T-helper 1 cell treated with Interleukin-12 subunit alpha and Interleukin-12 subunit beta and Interleukin-4 antibody, amounts not matched to agents 30 μg/mL and 1 μg/mL, for 36 hours (primary cell): ENCODE results near the gene IL22RA1.

Source experiments
- H3K27ac Mint-ChIP-seq: one replicate; pipeline ENCODE4 v1.8.0; 2021; ENCODE audit warnings: mild to moderate bottlenecking, mixed read lengths
- H3K27me3 Mint-ChIP-seq: one replicate; pipeline ENCODE4 v1.8.0; 2021; ENCODE audit warnings: low read depth, mixed read lengths
- H3K36me3 Mint-ChIP-seq: one replicate; pipeline ENCODE4 v1.8.0; 2021; ENCODE audit warnings: low read depth, mixed read lengths
- H3K4me1 Mint-ChIP-seq: one replicate; pipeline ENCODE4 v1.8.0; 2021; ENCODE audit warnings: low read depth, mixed read lengths
- H3K4me3 Mint-ChIP-seq: one replicate; pipeline ENCODE4 v1.8.0; 2021; ENCODE audit warnings: mild to moderate bottlenecking, moderate library complexity, mixed read lengths
- H3K9me3 Mint-ChIP-seq: one replicate; pipeline ENCODE4 v1.8.0; 2021; ENCODE audit warnings: mixed read lengths

Gene IL22RA1

DNA sequence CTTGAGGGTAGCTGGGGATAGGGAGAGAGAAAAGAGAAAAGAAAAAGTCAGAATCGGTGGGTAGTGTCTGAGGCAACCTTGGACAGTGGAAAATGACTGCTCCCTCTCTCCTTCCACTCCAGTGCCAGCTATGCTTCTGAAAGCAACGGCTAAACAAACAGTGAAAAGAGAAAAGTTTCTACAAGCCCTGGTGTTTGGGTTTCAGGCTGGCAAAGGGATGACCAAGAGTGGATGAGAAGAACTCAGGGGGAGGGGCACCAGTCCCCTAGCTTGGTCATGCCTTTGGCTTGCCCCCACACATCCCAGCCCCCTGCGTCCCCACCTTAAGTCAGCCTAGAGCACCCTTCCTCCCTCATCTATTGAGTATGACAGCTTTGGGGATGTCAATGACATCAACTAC lies 8.6 kb downstream of the IL22RA1 start:
- Mint-ChIP-seq H3K9me3 (peaks cover 13% of the 10 kb centered on the region), H3K27ac (no peak overlapping the region), H3K4me3 (no peak overlapping the region), H3K27me3 (peaks cover 6% of the 10 kb centered on the region), H3K4me1 (peaks cover 2% of the 10 kb centered on the region), H3K36me3 (no peaks in the 10 kb centered on the region)

DNA sequence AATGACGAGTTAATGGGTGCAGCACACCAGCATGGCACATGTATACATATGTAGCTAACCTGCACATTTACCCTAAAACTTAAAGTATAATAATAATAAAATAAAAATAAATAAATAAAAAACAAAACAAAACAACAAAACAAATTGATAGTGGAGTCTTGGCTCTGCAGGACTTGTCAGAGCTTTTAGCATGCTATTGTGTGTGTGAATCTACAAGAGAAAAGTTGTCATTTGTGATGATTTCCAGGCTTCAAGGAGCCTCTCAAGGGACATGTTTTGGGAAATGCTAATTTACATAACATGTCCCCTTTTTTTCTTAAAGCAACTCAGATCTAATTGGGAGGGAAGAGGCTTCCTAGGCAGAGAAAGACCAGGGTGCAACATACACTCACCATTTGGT lies 9.1 kb downstream of the IL22RA1 start:
- Mint-ChIP-seq H3K9me3 (peaks cover 13% of the 10 kb centered on the region), H3K4me3 (no peak overlapping the region), H3K27me3 (peaks cover 6% of the 10 kb centered on the region), H3K27ac (no peak overlapping the region), H3K4me1 (no peaks in the 10 kb centered on the region), H3K36me3 (no peaks in the 10 kb centered on the region)

DNA sequence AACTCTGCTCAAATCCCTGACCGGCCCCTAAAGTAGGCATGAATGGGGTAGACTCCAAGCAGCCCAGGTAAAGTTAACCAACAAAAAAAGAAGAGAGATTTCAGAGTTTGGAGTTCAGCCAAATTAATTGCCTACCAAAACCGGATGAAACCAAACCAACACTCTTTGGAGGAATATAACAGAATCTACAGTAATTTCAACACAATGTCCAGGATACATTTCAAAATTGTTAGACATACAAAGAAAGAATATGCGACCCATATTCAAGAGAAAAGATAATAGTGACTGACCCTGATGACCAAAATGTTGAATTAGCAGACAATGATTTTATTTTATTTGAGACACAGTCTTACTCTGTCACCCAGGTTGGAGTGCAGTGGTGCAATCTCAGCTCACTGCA lies 12.6 kb downstream of the IL22RA1 start:
- Mint-ChIP-seq H3K4me3 (no peak overlapping the region), H3K36me3 (no peaks in the 10 kb centered on the region), H3K4me1 (no peaks in the 10 kb centered on the region), H3K27ac (no peak overlapping the region), H3K27me3 (peaks cover 6% of the 10 kb centered on the region), H3K9me3 (peaks cover 13% of the 10 kb centered on the region)

DNA sequence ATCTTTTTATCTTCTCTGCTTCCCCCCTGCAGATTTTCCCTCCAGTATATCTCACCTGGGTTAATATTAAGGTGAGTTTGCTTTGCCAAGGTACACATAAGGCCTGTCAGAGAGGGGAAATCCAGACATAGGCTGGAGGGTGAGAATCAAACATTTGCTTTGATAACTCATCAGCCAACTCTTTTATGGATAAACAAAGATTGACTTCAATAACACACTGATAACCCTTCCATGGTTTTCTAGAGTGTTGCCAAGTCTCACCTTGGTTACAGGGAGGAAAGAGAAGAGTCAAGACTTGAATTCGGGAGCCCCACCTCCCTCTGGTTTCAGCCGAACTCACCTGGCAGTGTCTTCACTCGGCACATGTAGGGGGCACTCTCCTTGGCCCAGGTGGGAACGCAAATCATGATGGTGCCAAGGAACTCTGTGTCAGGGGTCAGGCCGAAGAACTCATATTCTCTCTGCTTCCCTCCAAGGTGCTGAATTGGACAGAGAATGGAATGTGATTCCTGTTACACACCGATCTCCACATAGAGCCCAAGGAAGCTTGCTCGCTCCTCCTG lies 15.1 kb downstream of the IL22RA1 start:
- no peaks in the 10 kb centered on the region for H3K36me3 Mint-ChIP-seq
- peaks cover 8% of the 10 kb centered on the region for H3K9me3 Mint-ChIP-seq
- H3K27me3 Mint-ChIP-seq: peaks cover 6% of the 10 kb centered on the region
- no peaks in the 10 kb centered on the region for H3K4me1 Mint-ChIP-seq
- no peak overlapping the region for H3K4me3 Mint-ChIP-seq
- H3K27ac Mint-ChIP-seq: no peak overlapping the region

DNA sequence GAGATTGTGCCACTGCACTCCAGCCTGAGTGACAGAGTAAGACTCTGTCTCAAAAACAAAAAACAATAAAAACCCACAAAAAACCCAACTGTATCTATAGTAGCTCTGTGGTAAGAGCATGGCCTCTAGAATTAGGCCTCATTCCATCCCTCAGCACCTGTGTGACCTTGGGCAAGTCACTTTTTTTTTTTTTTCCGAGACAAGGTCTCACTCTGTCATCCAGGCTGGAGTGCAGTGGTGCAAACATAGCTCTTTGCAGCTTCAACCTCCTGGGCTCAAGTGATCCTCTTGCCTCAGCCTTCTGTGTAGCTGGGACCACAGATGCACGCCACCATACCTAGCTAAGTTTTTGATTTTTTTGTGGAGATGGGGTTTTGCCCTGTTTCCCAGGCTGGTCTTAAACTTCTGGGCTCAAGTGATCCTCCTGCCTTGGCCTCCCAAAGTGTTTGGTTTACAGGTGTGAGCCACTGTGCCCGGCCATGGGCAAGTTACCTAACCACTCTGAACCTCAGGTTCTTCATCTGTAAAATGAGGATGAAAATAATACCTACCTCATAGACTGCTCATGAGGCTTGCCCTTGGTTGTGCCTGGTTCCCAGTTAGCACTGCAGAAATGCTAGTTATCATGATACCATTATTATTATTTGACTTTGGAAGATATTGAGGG lies 15.7 kb downstream of the IL22RA1 start:
- H3K27ac Mint-ChIP-seq: no peak overlapping the region
- H3K4me1 Mint-ChIP-seq: no peaks in the 10 kb centered on the region
- peaks cover 8% of the 10 kb centered on the region for H3K9me3 Mint-ChIP-seq
- H3K4me3 Mint-ChIP-seq: no peak overlapping the region
- no peaks in the 10 kb centered on the region for H3K36me3 Mint-ChIP-seq
- peaks cover 6% of the 10 kb centered on the region for H3K27me3 Mint-ChIP-seq

DNA sequence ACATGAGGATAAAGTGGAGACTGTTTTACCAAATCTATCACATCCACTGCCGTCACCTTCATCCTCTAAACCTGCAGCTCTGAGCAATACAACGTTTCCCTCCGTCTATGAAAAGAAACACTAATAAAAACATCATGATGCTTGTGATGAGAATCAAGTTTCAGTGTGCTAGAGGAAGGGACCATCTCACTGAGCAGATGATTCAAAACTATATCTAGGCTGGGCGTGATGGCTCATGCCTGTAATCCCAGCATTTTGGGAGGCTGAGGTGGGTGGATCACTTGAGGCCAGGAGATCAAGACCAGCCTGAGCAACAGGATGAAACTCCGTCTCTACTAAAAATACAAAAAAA lies 16.3 kb downstream of the IL22RA1 start:
- Mint-ChIP-seq H3K27ac (no peak overlapping the region), H3K9me3 (peaks cover 8% of the 10 kb centered on the region), H3K36me3 (no peaks in the 10 kb centered on the region), H3K4me1 (no peaks in the 10 kb centered on the region), H3K4me3 (no peak overlapping the region), H3K27me3 (peaks cover 2% of the 10 kb centered on the region)

DNA sequence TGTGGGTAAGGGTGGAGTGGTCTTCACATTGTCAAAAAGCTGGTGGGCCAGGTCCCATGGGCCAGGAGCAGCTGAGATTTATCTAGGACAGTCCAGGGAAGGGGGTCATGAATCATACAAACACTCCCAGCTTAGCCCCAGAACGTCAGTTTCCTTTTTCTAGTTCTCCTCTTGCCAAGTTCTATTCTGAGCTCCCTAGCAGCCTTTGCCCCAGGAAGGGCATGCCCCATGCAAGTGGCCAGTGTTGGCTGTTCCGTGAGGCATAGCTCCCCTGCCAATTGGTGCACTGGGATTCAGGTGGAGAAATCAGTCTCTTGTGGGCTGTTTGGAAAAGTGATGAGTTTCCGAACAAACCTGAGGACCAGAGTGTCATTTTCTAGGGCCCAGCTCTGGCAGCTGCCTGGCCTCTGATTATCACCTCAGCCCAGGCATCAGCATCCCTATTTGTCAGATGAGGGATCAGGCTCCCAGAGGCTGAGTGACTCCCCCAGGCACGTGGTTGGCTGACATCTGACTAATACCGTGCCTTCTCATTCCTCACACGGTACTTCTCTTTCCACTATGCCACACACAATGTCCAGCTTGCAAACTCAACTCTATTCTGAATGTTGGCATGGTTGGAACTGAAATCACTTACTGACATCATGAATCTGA lies 16.8 kb downstream of the IL22RA1 start:
- no peaks in the 10 kb centered on the region for H3K27me3 Mint-ChIP-seq
- H3K27ac Mint-ChIP-seq: no peak overlapping the region
- no peak overlapping the region for H3K4me3 Mint-ChIP-seq
- H3K9me3 Mint-ChIP-seq: peaks cover 8% of the 10 kb centered on the region
- H3K36me3 Mint-ChIP-seq: no peaks in the 10 kb centered on the region
- no peaks in the 10 kb centered on the region for H3K4me1 Mint-ChIP-seq

DNA sequence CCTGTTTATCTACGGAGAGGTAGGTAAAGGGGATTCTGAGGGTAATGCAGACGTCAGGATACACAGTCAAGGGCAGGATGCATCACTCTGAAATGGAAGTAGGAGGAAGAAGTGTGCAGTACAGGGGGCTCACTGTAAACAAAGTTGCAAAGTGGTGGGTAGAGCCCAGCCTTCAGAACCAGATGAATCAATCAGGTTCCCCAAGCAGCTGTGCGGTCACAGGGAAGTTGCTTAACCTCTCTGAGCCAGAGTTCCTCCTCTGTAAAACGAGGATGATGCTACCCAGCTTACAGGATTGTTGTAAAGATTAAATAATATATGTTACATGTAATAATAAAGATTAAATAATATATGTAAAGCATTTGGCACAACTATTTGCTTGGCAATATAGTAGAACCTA lies 17.5 kb downstream of the IL22RA1 start:
- peaks cover 8% of the 10 kb centered on the region for H3K9me3 Mint-ChIP-seq
- no peak overlapping the region for H3K4me3 Mint-ChIP-seq
- no peaks in the 10 kb centered on the region for H3K36me3 Mint-ChIP-seq
- H3K27me3 Mint-ChIP-seq: no peaks in the 10 kb centered on the region
- no peaks in the 10 kb centered on the region for H3K4me1 Mint-ChIP-seq
- H3K27ac Mint-ChIP-seq: no peak overlapping the region

DNA sequence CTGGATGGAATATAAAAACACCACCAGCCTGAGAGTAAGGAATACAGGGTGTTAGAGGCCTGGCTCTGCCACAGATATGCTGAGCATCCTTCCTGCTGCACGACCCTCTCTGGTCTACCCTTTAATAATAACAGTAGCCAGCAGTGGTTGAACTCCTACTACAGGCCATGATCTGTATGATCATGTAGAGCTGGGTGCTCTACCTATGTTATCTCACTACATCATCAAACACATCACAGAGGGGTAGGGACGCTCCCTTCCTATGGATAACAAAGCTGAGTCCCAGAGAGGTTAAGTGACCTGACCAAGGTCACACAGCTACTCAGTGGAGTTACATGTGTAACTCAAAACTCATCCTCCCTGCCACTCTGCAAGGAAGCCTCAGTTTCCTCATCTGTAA lies 18.0 kb downstream of the IL22RA1 start:
- Mint-ChIP-seq H3K9me3 (peaks cover 3% of the 10 kb centered on the region), H3K4me1 (no peaks in the 10 kb centered on the region)

DNA sequence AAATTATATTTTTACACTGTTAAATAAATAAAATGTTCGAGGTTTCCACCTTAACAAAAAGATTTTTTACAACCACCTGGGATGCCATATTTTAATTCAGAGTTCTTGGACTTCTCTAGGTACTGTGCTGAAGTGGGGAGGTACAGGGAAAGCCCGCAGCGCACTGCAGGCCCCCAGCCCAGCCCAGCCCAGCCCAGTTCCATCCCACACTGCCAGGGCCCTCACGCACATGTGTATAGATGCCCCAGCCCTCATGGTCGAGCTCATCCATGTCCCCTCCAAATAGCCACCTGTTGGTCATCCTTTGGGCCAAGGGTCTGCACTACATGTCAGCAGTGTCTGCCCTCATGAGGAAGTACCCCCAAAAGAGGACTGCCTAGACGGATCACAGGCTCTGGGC lies 19.3 kb downstream of the IL22RA1 start:
- Mint-ChIP-seq H3K27ac (no peak overlapping the region), H3K9me3 (no peaks in the 10 kb centered on the region), H3K4me3 (no peak overlapping the region), H3K36me3 (no peaks in the 10 kb centered on the region), H3K4me1 (no peaks in the 10 kb centered on the region), H3K27me3 (no peaks in the 10 kb centered on the region)

More for the DNA sequence above, 18.0 kb downstream of the IL22RA1 start:
- no peaks in the 10 kb centered on the region for H3K27me3 Mint-ChIP-seq
- no peaks in the 10 kb centered on the region for H3K36me3 Mint-ChIP-seq
- no peak overlapping the region for H3K27ac Mint-ChIP-seq
- no peak overlapping the region for H3K4me3 Mint-ChIP-seq

DNA sequence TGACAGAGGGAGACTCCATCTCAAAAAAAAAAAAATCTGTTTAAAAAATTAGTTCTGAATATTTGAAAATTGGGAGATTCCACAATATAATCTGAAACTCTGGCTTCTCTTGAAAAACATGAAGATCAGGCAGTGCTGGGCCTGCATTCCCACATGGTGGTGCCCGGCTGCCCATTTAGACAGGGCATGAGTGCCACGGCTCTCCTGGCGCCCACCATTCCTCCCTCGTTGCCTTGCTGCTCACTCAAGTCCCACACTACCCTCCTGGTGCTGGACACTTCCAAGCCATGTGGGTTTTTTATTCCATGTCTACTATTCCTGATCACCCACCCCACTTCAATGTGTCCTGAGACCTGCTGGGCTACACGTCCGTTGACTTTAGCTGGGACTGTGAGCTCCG lies 20.2 kb downstream of the IL22RA1 start:
- no peaks in the 10 kb centered on the region for H3K27me3 Mint-ChIP-seq
- H3K4me3 Mint-ChIP-seq: no peak overlapping the region
- no peaks in the 10 kb centered on the region for H3K36me3 Mint-ChIP-seq
- H3K27ac Mint-ChIP-seq: no peak overlapping the region
- H3K9me3 Mint-ChIP-seq: no peaks in the 10 kb centered on the region
- no peaks in the 10 kb centered on the region for H3K4me1 Mint-ChIP-seq

DNA sequence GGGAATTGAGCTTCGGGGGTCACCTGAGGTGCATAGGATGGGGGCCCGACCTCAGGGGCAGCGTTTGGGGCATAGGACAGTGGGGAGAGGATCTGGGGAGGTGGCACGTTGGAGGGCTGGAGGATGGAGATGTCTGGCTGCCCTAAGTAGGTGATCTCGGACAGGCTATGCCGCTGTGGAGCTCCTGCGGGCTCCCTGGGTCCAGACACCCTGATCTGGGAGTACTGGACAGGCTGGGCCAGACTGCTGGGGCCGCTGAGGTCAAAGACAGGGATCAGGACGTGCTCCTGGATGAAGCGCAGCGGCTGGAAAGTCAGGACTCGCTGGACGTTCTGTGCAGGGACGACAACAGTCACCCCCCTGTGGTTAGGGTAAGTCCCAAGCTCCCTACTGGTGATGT lies 21.5 kb downstream of the IL22RA1 start:
- Mint-ChIP-seq H3K36me3 (no peaks in the 10 kb centered on the region), H3K27me3 (peaks cover 4% of the 10 kb centered on the region), H3K4me1 (no peaks in the 10 kb centered on the region), H3K27ac (no peak overlapping the region), H3K9me3 (no peaks in the 10 kb centered on the region), H3K4me3 (no peak overlapping the region)

DNA sequence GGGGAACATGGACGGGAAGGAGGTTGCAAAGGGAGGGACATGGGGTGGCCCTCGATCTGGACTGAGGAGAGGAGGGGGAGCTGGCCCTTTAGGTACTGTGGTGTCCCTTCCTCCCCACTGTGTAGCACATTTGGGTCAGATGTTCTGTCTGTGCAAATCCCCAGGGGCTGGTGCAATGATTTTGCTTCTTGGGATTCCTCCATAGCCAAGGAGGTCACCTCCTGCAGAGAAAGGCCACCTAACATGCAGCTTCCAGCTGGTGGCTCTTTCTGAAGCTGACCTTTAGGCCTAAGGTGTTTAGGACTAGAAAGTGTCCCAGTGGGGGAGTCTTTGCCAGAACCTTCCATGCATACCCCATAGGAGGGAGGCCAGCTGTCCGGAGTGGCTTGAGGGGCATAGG lies 22.0 kb downstream of the IL22RA1 start:
- Mint-ChIP-seq H3K9me3 (no peaks in the 10 kb centered on the region), H3K4me3 (no peak overlapping the region), H3K27me3 (peaks cover 9% of the 10 kb centered on the region), H3K27ac (no peak overlapping the region), H3K36me3 (no peaks in the 10 kb centered on the region), H3K4me1 (no peaks in the 10 kb centered on the region)

DNA sequence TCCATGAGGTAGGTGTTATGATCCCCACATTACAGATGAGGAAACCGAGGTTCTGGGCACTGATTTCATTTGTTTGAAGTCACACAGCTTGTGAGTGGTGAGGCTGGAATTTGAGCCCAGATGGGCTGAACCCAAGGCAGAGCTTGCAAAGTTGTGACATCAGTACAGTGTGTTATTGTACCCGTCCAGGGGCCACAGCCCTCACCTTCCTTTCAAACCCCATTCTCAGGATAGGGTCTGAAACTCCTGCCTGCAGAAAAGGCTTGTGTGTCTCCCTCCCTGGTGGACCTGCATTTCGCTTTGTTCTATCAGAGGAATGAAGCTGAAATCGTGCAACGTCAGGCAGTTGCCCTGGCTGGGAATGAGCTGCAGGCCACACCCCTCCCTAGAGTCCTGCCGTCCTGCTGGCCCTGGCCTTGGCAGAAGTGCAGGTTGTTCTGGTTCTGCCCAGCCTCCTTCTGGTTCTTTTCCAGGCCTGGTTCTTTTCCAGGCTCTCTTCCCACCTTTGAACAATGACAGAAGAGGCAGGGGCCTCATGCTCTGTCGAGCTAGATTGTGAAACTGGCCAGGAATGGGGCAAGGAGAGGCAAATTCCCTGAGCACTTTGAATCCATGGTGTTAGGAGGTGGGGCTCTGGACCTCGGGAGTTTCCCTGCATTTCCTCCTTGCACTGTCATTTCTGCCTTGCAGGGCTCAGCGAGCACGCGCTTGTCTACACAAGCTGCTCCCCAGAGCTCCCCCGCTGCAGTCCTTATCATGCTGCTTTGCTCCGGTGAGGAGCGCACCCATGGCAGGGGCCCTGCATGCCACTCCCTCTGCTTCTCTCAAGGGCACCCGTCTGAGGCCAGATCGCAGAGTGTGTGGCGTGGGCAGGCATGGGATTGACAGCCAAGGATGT lies 22.8 kb downstream of the IL22RA1 start:
- H3K4me3 Mint-ChIP-seq: no peak overlapping the region
- H3K36me3 Mint-ChIP-seq: no peaks in the 10 kb centered on the region
- peaks cover 9% of the 10 kb centered on the region for H3K27me3 Mint-ChIP-seq
- no peaks in the 10 kb centered on the region for H3K4me1 Mint-ChIP-seq
- H3K27ac Mint-ChIP-seq: no peak overlapping the region
- H3K9me3 Mint-ChIP-seq: no peaks in the 10 kb centered on the region

DNA sequence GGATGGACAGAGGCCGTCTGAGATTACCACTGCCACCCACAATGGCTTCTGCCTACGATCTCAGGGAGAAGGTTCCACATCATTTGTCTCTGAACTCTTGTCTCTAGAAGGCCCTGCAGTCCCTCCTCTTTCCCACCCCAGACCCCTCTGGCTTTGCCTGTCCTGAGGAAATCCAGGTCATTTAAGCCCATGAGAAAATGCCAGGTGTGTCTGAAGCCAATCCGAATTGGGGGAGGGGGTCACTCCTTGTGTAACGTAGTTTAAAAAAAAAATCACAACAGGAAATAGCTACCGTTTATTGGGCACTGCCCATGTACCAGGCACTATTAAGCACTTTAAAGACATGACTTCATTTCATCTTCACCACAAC lies 23.5 kb downstream of the IL22RA1 start:
- H3K4me3 Mint-ChIP-seq: no peak overlapping the region
- H3K36me3 Mint-ChIP-seq: no peaks in the 10 kb centered on the region
- no peaks in the 10 kb centered on the region for H3K4me1 Mint-ChIP-seq
- peaks cover 9% of the 10 kb centered on the region for H3K27me3 Mint-ChIP-seq
- H3K27ac Mint-ChIP-seq: no peak overlapping the region
- no peaks in the 10 kb centered on the region for H3K9me3 Mint-ChIP-seq
